CD4-positive, alpha-beta T cell treated with Interleukin-4 for 1 hour (primary cell): Measurements from ENCODE around the gene TEX19.

Source experiments
- DNase-seq, 2 donors: peaks; one replicate each; pipeline ENCODE4 v3.0.0-alpha.2; 2020 to 2022

The TEX19 gene

DNA sequence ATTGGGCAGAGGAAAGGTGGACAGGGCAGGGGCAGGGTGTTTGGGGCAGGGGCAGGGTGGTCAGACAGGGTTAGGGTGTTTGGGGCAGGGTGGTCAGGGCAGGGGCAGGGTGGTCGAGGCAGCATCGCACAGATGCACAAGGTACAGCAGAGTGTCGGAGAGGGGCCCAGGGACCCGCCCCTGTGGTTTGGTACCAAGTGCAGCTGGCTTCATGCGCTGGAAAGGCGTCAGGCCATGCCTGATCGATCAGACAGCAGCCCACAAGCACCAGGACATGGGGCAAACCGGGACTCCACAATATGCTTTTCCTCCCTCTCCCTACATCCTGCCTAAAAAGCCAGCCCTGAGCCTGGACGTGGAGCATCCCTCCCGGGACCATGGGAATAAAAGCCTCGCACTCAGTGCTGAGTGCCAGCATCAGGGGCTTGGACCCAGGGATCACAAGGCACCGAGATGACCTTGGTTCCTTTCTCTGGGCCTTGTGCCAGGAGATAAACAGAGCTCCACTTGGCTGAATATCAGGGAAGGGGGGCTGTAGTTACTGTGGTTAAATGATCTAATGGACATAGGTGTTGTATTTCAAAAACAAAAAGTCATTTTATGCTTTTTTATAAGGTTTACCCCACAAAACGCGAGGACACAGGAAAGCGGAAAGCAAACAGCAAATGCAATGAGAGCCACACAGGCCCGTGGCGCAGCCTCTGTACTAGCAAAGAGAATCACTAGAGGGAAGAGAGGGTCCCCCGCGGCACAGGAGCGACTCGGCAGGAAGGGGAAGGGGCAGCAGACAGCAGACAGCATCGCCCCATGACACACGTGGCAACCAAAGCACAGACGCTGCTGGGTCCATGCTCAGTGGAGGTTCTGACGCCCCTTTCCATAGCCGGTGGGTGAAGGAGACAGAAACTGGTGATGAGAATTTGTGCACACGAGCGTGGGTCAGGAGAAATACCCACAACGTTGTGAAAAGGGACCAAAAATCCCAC is 53.8 kb downstream of the TEX19 start:
- no peak for DNase-seq
